Measurements from ENCODE around the gene GYS1.

The GYS1 gene

DNA sequence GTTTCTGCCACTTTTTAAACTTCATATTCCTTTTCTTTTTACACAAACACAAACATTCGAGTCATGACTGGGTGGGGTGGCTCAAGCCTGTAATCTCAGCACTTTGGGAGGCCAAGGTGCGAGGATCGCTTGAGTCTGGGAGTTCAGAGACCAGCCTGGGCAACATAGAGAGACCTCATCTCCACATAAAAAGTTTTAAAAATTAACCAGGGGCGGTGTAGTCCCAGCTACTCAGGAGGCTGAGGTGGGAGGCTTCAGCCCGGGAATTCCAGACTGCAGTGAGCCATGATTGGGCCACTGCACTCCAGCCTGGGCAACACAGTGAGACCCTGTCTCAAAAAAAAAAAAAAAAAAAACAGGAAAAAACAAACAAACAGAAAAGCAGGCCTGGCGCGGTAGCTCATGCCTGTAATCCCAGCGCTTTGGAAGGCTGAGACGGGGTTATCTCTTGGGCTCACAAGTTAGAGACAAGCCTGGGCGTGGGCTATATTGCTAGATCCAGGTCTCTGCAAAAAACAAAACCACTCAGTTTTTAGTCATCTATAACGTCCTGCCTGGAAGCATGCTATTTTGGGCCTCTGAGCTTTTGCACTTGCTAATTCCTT, 39.0 kb downstream of the GYS1 start:
- H3K36me3 ChIP-seq (ENCODE audit: control insufficient read depth, insufficient read depth, low read length) = no peaks in the 10 kb centered on the region
- H3K27me3 ChIP-seq (ENCODE audit: control insufficient read depth, insufficient read depth, low read length) = no peaks in the 10 kb centered on the region
- peak overlapping the region; percentile 13 for H3K9ac ChIP-seq (ENCODE audit: low read length)
- peaks cover 30% of the 10 kb centered on the region for H3K4me1 ChIP-seq (ENCODE audit: control insufficient read depth, insufficient read depth, low read length)
- H3K4me3 ChIP-seq (ENCODE audit: low read length) = peak overlapping the region; percentile 97
- H3K9me3 ChIP-seq (ENCODE audit: control insufficient read depth, low read length) = no peaks in the 10 kb centered on the region

DNA sequence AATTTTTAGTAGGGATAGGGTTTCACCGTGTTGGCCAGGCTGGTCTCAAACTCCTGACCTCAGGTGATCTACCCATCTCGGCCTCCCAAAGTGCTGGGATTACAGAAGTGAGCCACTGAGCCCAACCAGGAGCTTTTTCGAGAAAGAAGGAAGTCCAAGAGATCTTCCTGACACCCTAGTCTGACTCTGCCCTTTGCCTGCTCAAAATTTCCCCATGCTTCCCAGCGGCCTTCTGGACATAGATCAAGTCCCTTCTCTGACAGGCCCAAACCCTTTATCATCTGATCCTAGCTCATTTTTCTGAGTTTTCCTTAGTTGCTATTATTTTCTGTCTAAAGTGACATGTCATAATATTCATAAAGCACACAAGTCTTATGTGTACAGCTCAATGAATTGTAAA, 40.0 kb downstream of the GYS1 start:
- H3K4me1 ChIP-seq (ENCODE audit: control insufficient read depth, insufficient read depth, low read length) = peaks cover 30% of the 10 kb centered on the region
- H3K9ac ChIP-seq (ENCODE audit: low read length) = no peak overlapping the region
- H3K9me3 ChIP-seq (ENCODE audit: control insufficient read depth, low read length) = no peaks in the 10 kb centered on the region
- no peaks in the 10 kb centered on the region for H3K36me3 ChIP-seq (ENCODE audit: control insufficient read depth, insufficient read depth, low read length)
- no peaks in the 10 kb centered on the region for H3K27me3 ChIP-seq (ENCODE audit: control insufficient read depth, insufficient read depth, low read length)
- no peak overlapping the region for H3K4me3 ChIP-seq (ENCODE audit: low read length)

DNA sequence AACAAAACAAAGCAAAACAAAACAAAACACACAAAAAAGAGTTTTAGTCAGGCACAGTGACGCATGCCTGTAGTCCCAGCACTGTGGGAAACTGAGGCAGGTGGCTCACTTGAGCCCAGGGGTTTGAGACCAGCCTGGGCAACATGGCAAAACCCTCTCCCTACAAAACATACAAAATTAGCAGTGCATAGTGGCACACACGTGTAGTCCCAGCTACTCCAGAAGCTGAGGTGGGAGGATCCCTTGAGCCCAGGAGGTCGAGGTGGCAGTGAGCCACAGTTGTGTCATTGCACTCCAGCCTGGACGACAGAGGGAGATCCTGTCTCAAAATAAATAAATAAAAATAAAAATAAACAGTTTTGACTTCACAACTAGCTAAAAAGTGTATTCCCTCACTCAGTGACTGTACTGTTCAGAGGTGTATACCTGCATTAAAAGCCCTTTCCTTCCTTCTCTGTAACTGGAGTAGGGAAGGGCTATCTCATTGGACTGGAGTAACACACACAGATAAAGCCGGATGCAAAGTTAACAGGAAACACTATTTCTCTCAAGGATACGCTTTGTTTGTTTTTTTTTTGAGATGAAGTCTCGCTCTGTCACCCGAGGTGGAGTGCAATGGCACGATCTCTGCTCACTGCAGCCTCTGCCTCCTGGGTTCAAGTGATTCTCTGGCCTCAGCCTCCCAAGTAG, 42.1 kb downstream of the GYS1 start:
- Histone ChIP-seq H3K27me3 (ENCODE audit: control insufficient read depth, insufficient read depth, low read length) (no peaks in the 10 kb centered on the region), H3K36me3 (ENCODE audit: control insufficient read depth, insufficient read depth, low read length) (no peaks in the 10 kb centered on the region), H3K4me3 (ENCODE audit: low read length) (no peak overlapping the region), H3K9ac (ENCODE audit: low read length) (no peak overlapping the region), H3K4me1 (ENCODE audit: control insufficient read depth, insufficient read depth, low read length) (peaks cover 29% of the 10 kb centered on the region), H3K9me3 (ENCODE audit: control insufficient read depth, low read length) (no peaks in the 10 kb centered on the region)

DNA sequence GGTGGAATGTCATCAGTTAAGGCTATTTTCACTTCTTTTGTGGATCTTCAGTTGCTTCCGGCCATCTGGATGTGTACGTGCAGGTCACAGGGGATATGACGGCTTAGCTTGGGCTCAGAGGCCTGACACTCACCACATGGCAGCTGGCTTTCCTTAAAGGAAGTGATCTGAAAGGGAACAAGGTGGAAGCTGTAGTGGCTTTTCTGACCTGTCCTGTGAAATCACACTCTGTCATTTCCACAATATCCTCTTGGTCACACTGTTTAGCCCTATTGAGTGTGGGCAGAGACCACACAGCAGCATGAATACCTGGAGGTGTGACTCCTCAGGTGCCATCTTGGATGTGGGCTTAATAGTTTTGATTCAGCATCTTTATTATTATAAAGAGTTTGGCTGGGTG, 43.0 kb downstream of the GYS1 start:
- H3K4me1 ChIP-seq (ENCODE audit: control insufficient read depth, insufficient read depth, low read length) = peaks cover 21% of the 10 kb centered on the region
- H3K36me3 ChIP-seq (ENCODE audit: control insufficient read depth, insufficient read depth, low read length) = no peaks in the 10 kb centered on the region
- no peaks in the 10 kb centered on the region for H3K27me3 ChIP-seq (ENCODE audit: control insufficient read depth, insufficient read depth, low read length)
- no peak overlapping the region for H3K4me3 ChIP-seq (ENCODE audit: low read length)
- H3K9ac ChIP-seq (ENCODE audit: low read length) = no peak overlapping the region
- no peaks in the 10 kb centered on the region for H3K9me3 ChIP-seq (ENCODE audit: control insufficient read depth, low read length)

DNA sequence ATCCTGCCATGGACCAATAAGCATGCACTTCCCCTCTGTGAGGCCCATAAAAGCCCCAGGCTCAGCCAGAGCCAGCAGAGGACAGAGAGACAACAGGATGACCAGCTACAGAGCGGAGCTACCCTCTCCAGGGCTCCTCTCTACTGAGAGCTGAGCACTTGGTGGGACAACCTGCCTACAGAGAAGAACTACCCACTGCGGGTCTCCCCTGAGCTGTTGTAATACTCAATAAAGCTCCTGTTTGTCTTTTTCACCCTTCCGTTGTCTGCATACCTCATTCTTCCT, 45.9 kb downstream of the GYS1 start:
- peaks cover 12% of the 10 kb centered on the region for H3K4me1 ChIP-seq (ENCODE audit: control insufficient read depth, insufficient read depth, low read length)
- no peak overlapping the region for H3K4me3 ChIP-seq (ENCODE audit: low read length)
- no peaks in the 10 kb centered on the region for H3K9me3 ChIP-seq (ENCODE audit: control insufficient read depth, low read length)
- no peak overlapping the region for H3K9ac ChIP-seq (ENCODE audit: low read length)
- no peaks in the 10 kb centered on the region for H3K27me3 ChIP-seq (ENCODE audit: control insufficient read depth, insufficient read depth, low read length)
- no peaks in the 10 kb centered on the region for H3K36me3 ChIP-seq (ENCODE audit: control insufficient read depth, insufficient read depth, low read length)

DNA sequence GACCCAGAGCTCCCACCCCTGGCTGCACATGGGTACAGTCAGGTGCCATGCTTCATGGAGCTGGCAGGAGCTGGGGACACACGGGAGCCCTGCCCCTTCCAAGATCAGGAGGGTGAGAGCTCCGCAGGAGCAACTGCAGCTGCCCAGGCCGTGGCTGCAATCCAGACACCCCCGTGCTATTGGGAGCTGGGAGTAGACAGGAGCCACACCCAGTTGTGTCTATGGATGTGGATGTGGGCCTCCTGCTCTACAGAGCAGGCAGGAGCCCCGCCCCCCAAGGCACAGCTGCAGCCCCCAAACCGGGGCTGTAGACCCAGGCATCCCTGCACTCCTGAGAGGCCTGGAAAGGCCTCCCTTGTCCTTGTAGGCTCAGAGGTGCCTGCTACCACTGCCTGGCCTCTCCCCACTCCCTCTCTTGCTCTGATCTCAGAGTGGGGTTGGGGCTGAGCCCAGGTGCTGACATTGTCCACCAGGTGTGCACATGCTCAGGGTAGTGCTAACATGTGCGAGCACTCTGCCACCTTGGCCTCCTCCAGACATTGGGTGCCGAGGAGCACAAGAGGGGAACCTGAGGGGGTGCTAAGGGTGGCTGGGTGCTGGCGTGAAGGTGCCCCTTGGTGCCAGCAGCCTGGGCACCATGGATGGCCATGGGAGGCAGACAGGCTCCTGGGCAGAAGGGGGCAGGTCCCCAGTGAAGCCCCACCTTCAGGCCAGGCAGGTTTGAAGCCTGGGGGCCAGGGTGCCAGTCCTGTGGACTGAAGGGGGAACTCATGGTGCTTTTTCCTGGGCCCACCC, 46.4 kb downstream of the GYS1 start:
- H3K27me3 ChIP-seq (ENCODE audit: control insufficient read depth, insufficient read depth, low read length) = no peaks in the 10 kb centered on the region
- H3K9ac ChIP-seq (ENCODE audit: low read length) = no peak overlapping the region
- no peak overlapping the region for H3K4me3 ChIP-seq (ENCODE audit: low read length)
- H3K4me1 ChIP-seq (ENCODE audit: control insufficient read depth, insufficient read depth, low read length) = peaks cover 11% of the 10 kb centered on the region
- no peaks in the 10 kb centered on the region for H3K36me3 ChIP-seq (ENCODE audit: control insufficient read depth, insufficient read depth, low read length)
- H3K9me3 ChIP-seq (ENCODE audit: control insufficient read depth, low read length) = no peaks in the 10 kb centered on the region

DNA sequence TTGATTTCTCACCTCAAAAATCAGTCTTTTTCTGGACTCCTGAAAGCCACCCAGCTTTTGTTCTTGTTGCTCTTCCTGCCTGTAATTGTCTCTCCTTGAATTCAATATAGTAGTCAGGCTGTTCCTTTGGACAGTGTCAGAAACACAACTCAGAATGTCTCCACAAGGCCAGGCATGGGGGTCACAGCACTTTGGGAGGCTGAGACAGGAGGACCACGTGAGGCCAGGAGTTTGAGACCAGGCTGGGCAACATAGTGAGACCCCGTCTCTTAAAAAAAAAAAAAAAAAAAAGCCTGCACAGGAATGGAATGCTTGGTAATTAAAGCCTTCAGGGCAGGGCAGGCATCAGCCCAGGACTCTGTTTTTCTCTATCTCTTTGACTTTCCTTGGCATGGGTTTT, 47.3 kb downstream of the GYS1 start:
- no peaks in the 10 kb centered on the region for H3K36me3 ChIP-seq (ENCODE audit: control insufficient read depth, insufficient read depth, low read length)
- H3K4me3 ChIP-seq (ENCODE audit: low read length) = no peak overlapping the region
- H3K9ac ChIP-seq (ENCODE audit: low read length) = no peak overlapping the region
- no peaks in the 10 kb centered on the region for H3K27me3 ChIP-seq (ENCODE audit: control insufficient read depth, insufficient read depth, low read length)
- H3K4me1 ChIP-seq (ENCODE audit: control insufficient read depth, insufficient read depth, low read length) = peaks cover 3% of the 10 kb centered on the region
- no peaks in the 10 kb centered on the region for H3K9me3 ChIP-seq (ENCODE audit: control insufficient read depth, low read length)

DNA sequence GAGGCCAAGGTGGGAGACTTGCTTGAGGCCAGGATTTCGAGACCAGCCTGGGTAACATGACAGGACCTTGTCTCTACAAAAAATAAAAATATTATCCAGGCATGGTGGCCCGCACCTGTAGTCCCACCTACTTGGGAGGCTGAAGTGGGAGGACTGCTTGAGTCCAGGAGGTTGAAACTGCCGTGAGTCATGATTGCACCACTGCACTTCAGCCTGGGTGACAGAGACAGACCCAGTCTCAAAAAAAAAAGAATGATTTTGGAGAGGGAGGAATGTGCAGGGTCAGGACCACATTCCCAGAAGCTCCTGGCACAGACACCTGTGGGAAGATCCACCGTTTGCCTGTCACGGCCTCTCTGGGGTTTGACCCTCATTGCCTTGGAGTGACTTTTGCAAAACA, 47.7 kb downstream of the GYS1 start:
- Histone ChIP-seq H3K9ac (ENCODE audit: low read length) (no peak overlapping the region), H3K36me3 (ENCODE audit: control insufficient read depth, insufficient read depth, low read length) (no peaks in the 10 kb centered on the region), H3K27me3 (ENCODE audit: control insufficient read depth, insufficient read depth, low read length) (no peaks in the 10 kb centered on the region), H3K4me1 (ENCODE audit: control insufficient read depth, insufficient read depth, low read length) (peaks cover 3% of the 10 kb centered on the region), H3K4me3 (ENCODE audit: low read length) (no peak overlapping the region), H3K9me3 (ENCODE audit: control insufficient read depth, low read length) (no peaks in the 10 kb centered on the region)

DNA sequence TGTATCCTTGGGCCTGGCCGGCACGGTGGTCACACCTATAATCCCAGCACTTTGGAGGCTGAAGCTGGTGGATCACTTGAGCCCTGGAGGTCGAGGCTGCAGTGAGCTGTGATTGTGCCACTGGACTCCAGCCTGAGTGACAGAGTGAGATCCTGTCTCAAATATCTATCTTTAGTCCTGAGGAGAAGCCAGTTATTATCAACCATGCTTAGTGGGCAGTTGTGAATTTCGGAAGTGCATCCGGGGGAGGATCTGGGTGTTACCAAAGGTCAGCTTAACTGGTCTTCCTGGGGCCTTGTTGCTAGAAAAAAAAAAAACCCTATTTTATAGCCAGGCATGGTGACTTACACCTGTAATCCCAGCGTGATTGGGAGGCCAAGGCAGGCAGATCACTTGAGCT, 50.0 kb downstream of the GYS1 start:
- H3K9me3 ChIP-seq (ENCODE audit: control insufficient read depth, low read length) = no peaks in the 10 kb centered on the region
- H3K36me3 ChIP-seq (ENCODE audit: control insufficient read depth, insufficient read depth, low read length) = no peaks in the 10 kb centered on the region
- no peak overlapping the region for H3K9ac ChIP-seq (ENCODE audit: low read length)
- no peaks in the 10 kb centered on the region for H3K27me3 ChIP-seq (ENCODE audit: control insufficient read depth, insufficient read depth, low read length)
- no peak overlapping the region for H3K4me3 ChIP-seq (ENCODE audit: low read length)
- H3K4me1 ChIP-seq (ENCODE audit: control insufficient read depth, insufficient read depth, low read length) = peaks cover 3% of the 10 kb centered on the region

DNA sequence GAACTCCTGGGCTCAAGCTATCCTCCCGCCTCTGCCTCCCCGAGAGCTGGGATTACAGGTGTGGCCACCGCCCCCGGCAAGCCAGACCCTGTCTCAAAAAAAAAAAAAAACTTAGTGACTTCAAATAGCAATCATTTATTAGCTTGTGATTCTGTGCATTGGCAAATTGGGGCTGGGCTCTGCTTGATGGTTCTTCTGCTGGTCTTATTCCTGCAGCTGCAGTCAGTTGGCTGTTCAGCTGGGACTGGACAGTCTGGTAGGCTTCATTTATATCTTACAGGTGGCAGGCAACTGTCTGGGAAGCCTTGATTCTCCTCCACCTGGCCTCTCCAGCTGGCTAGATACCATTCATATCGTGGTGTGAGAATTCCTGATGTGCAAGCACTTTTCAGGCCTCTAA, 52.2 kb downstream of the GYS1 start:
- Histone ChIP-seq H3K9me3 (ENCODE audit: control insufficient read depth, low read length) (no peaks in the 10 kb centered on the region), H3K36me3 (ENCODE audit: control insufficient read depth, insufficient read depth, low read length) (no peaks in the 10 kb centered on the region), H3K27me3 (ENCODE audit: control insufficient read depth, insufficient read depth, low read length) (no peaks in the 10 kb centered on the region), H3K4me1 (ENCODE audit: control insufficient read depth, insufficient read depth, low read length) (no peaks in the 10 kb centered on the region), H3K9ac (ENCODE audit: low read length) (no peak overlapping the region), H3K4me3 (ENCODE audit: low read length) (no peak overlapping the region)

DNA sequence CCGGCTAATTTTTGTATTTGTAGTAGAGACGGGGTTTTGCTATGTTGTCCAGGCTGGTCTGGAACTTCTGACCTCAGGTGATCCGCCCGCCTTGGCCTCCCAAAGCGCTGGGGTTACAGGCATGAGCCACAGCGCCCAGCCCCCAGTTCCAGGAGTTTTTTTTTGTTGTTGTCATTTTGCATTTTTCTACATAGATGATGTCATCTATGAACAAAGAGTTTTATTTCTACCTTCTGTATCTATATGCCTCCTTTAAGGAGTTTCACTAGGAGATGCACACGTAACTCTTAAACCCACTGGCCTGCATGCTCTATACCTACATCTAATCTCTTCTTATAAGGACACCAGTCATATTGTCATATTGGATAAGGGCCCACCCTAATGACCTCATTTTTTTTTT, 54.9 kb downstream of the GYS1 start:
- H3K4me1 ChIP-seq (ENCODE audit: control insufficient read depth, insufficient read depth, low read length) = peaks cover under 1% of the 10 kb centered on the region
- H3K36me3 ChIP-seq (ENCODE audit: control insufficient read depth, insufficient read depth, low read length) = no peaks in the 10 kb centered on the region
- no peaks in the 10 kb centered on the region for H3K9me3 ChIP-seq (ENCODE audit: control insufficient read depth, low read length)
- no peaks in the 10 kb centered on the region for H3K27me3 ChIP-seq (ENCODE audit: control insufficient read depth, insufficient read depth, low read length)
- H3K9ac ChIP-seq (ENCODE audit: low read length) = no peak overlapping the region
- H3K4me3 ChIP-seq (ENCODE audit: low read length) = no peak overlapping the region

DNA sequence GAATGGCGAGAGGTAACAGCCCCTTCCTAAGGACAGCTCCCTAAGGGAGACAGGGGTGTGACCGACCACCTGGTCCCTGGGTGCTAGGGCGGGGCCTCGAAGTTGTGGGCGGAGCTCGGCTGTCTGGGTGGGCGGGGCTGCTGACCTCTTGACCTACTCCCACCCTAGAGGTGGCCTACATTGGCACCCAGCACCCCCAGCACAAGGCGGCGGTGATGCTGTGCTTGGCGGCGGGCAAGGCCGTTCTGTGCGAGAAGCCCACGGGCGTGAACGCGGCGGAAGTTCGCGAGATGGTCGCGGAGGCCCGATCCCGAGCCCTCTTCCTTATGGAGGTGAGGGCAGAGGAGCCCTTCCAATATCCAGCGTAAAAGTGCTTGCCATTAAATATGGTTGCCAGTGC, 57.2 kb downstream of the GYS1 start:
- no peaks in the 10 kb centered on the region for H3K36me3 ChIP-seq (ENCODE audit: control insufficient read depth, insufficient read depth, low read length)

More for the DNA sequence above, 57.2 kb downstream of the GYS1 start:
- H3K9me3 ChIP-seq (ENCODE audit: control insufficient read depth, low read length) = no peaks in the 10 kb centered on the region
- H3K4me3 ChIP-seq (ENCODE audit: low read length) = no peak overlapping the region
- peaks cover 5% of the 10 kb centered on the region for H3K4me1 ChIP-seq (ENCODE audit: control insufficient read depth, insufficient read depth, low read length)
- no peak overlapping the region for H3K9ac ChIP-seq (ENCODE audit: low read length)
- H3K27me3 ChIP-seq (ENCODE audit: control insufficient read depth, insufficient read depth, low read length) = no peaks in the 10 kb centered on the region
